Measurements from ENCODE around the gene TESK1.

DNA sequence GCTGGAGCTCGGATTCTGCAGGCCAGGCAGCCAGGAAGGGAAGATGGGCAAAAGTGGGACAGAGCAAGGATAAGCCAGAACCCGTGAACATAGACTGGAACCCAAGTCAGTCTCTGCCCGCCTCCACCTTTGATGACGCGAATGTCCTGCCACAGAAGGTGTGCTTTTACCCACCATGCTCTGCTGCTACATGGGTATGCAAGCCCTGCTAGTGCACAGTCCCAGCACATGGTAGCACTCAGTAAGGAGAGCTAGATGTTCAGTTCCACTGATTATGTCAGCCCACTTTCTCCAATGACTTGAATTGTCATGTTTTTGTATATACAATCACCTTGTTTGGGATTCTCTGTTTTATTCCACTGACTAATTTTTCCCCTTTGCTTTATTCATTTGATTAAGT, 24.5 kb downstream of the TESK1 start:
- TF ChIP-seq, protein P1, sequence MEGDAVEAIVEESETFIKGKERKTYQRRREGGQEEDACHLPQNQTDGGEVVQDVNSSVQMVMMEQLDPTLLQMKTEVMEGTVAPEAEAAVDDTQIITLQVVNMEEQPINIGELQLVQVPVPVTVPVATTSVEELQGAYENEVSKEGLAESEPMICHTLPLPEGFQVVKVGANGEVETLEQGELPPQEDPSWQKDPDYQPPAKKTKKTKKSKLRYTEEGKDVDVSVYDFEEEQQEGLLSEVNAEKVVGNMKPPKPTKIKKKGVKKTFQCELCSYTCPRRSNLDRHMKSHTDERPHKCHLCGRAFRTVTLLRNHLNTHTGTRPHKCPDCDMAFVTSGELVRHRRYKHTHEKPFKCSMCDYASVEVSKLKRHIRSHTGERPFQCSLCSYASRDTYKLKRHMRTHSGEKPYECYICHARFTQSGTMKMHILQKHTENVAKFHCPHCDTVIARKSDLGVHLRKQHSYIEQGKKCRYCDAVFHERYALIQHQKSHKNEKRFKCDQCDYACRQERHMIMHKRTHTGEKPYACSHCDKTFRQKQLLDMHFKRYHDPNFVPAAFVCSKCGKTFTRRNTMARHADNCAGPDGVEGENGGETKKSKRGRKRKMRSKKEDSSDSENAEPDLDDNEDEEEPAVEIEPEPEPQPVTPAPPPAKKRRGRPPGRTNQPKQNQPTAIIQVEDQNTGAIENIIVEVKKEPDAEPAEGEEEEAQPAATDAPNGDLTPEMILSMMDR (IDR thresholded peaks at IDR 0.05), result no peak
- TF ChIP-seq EZH2 (IDR thresholded peaks at IDR 0.05; ENCODE audit: borderline replicate concordance, insufficient read depth, low read depth, low read length, poor library complexity, severe bottlenecking), result no peak

All from B cell (primary cell).